K562 (cell line): Measurements from ENCODE around the gene DCST1. TPM values are rescaled to one million over a fixed set of nuclear protein-coding genes. Genes with fewer than 3 reads are reported as not detected.

Source experiments
- ARNT ChIP-seq, 2 experiments: fragments of 450-650 bp; IDR thresholded peaks; 2 replicates each; pipeline ENCODE4 v1.6.1; 2016; ENCODE audit warnings: mild to moderate bottlenecking in 1 of 2
- BRCA1 ChIP-seq, 2 experiments: fragments of 450-650 bp in 1 of 2; sonication (generic) in 1 of 2; formaldehyde crosslinking in 1 of 2; IDR thresholded peaks; 2 replicates each; pipeline versions ENCODE4 v1.5.0 to v1.6.1; 2017 to 2020; ENCODE audit warnings: mild to moderate bottlenecking in 1 of 2, missing genetic modification reagents in 1 of 2
- CHD1 ChIP-seq: fragments of 200-600 bp; sonication (generic); IDR thresholded peaks from one replicate; pipeline ENCODE4 v1.6.1; 2012; ENCODE audit warnings: mild to moderate bottlenecking, moderate library complexity, low read length, inconsistent platforms
- CHD2 ChIP-seq: IDR thresholded peaks from 2 replicates; pipeline ENCODE4 v1.6.1; 2011; ENCODE audit warnings: low read depth, low read length
- GATAD2A ChIP-seq: fragments of 450-650 bp; IDR thresholded peaks from 2 replicates; pipeline ENCODE4 v1.6.1; 2017
- HCFC1 ChIP-seq: IDR thresholded peaks from 2 replicates; pipeline ENCODE4 v1.6.1; 2012; ENCODE audit warnings: low read depth, low read length, improper control_type of control experiment
- HDAC1 ChIP-seq, 2 experiments: fragments of 450-650 bp; IDR thresholded peaks; 2 replicates each; pipeline ENCODE4 v1.6.1; 2016 to 2017; ENCODE audit warnings: inconsistent platforms in 1 of 2, mild to moderate bottlenecking in 1 of 2, moderate library complexity in 1 of 2
- HIVEP1 ChIP-seq: fragments of 250-450 bp; sonication (Bioruptor Pico); IDR thresholded peaks from 2 replicates; pipeline ENCODE4 v1.4.0; 2020; ENCODE audit warnings: mild to moderate bottlenecking
- KAT7 ChIP-seq: sonication (generic); formaldehyde crosslinking; IDR thresholded peaks from 2 replicates; pipeline ENCODE4 v1.8.0; 2022; ENCODE audit warnings: missing genetic modification reagents, mild to moderate bottlenecking, borderline replicate concordance
- MAFK ChIP-seq: IDR thresholded peaks from 2 replicates; pipeline ENCODE4 v1.6.1; 2011; ENCODE audit warnings: low read length, improper control_type of control experiment
- MBD2 ChIP-seq: sonication (generic); IDR thresholded peaks from 2 replicates; pipeline ENCODE4 v1.6.1; 2016; ENCODE audit warnings: low read depth, borderline replicate concordance
- MIER1 ChIP-seq: fragments of 450-650 bp; IDR thresholded peaks from 2 replicates; pipeline ENCODE4 v1.6.1; 2016; ENCODE audit warnings: antibody characterized with exemption, mild to moderate bottlenecking, low read depth
- NR2C1 ChIP-seq, 2 experiments: fragments of 450-650 bp; IDR thresholded peaks; 2 replicates each; pipeline ENCODE4 v1.6.1; 2017; ENCODE audit warnings: mild to moderate bottlenecking in 2 of 2, antibody characterized with exemption in 1 of 2, inconsistent platforms in 1 of 2, missing compliant biosample characterization in 1 of 2, missing genetic modification characterization in 1 of 2
- PCBP1 ChIP-seq: fragments of 200-400 bp; formaldehyde crosslinking; IDR thresholded peaks from 2 replicates; pipeline ENCODE4 v1.6.1; 2018; ENCODE audit warnings: mild to moderate bottlenecking, low read depth, low read length; ENCODE audit not compliant: poor library complexity, severe bottlenecking
- SAP30 ChIP-seq: fragments of 200-600 bp; sonication (generic); IDR thresholded peaks from 2 replicates; pipeline ENCODE4 v1.6.1; 2012; ENCODE audit warnings: borderline replicate concordance, low read depth, mild to moderate bottlenecking, moderate library complexity, low read length, control low read depth, inconsistent platforms; ENCODE audit not compliant: insufficient read depth, poor library complexity, severe bottlenecking
- SIN3B ChIP-seq: fragments of 450-650 bp; IDR thresholded peaks from 2 replicates; pipeline ENCODE4 v1.6.1; 2017; ENCODE audit warnings: low read depth, mild to moderate bottlenecking, moderate library complexity
- TRIM24 ChIP-seq, 2 experiments: fragments of 450-650 bp; IDR thresholded peaks; 2 replicates each; pipeline ENCODE4 v1.6.1; 2016
- polyA plus RNA-seq, 8 experiments: library from polyadenylated mRNA; depleted of rRNA in 4 of 8; stranded (reverse) in 5 of 8; unstranded in 3 of 8; fragments of >200 nt; fragmentation: Nextera tagmentation in 2 of 8; fragmentation: Illumina TruSeq in 1 of 8; extraction: Ambion mirVana in 2 of 8; extraction: Trizol in 1 of 8; gene quantifications; 2 replicates each; pipeline versions ENCODE4 v1.2.1 to v1.2.3, GENCODE V29; 2011 to 2014; ENCODE audit warnings: inconsistent platforms in 1 of 8, missing spikeins in 1 of 8
- total RNA-seq, 7 experiments: library from RNA; depleted of rRNA in 6 of 7; stranded (reverse); fragments of >200 nt in 6 of 7; fragmentation: Illumina TruSeq in 2 of 7; extraction: Trizol in 2 of 7; gene quantifications; 2 replicates each; pipeline versions ENCODE4 v1.2.1 to v1.2.3, GENCODE V29; 2011 to 2021; ENCODE audit warnings: low replicate concordance in 1 of 7
- TF ChIP-seq, protein P1 (sequence below): fragments of 450-650 bp; IDR thresholded peaks from 2 replicates; pipeline ENCODE4 v1.6.1; 2016; ENCODE audit warnings: antibody characterized with exemption
- TF ChIP-seq, protein P2 (sequence below): fragments of 250-450 bp; sonication (Bioruptor Pico); IDR thresholded peaks from 2 replicates; pipeline ENCODE4 v1.4.0; 2020; ENCODE audit warnings: mild to moderate bottlenecking, moderate library complexity
- TF ChIP-seq, protein P3 (sequence below): IDR thresholded peaks from 2 replicates; pipeline ENCODE4 v1.6.1; 2011; ENCODE audit warnings: borderline replicate concordance, low read depth, mild to moderate bottlenecking, moderate library complexity, low read length; ENCODE audit not compliant: insufficient read depth, poor library complexity, severe bottlenecking

Gene DCST1
- total and polyA plus RNA-seq, 9 of the 15 experiments (the other 6 are each of a cell fraction or from before 2014, with no cell fraction given): not detected

DNA sequence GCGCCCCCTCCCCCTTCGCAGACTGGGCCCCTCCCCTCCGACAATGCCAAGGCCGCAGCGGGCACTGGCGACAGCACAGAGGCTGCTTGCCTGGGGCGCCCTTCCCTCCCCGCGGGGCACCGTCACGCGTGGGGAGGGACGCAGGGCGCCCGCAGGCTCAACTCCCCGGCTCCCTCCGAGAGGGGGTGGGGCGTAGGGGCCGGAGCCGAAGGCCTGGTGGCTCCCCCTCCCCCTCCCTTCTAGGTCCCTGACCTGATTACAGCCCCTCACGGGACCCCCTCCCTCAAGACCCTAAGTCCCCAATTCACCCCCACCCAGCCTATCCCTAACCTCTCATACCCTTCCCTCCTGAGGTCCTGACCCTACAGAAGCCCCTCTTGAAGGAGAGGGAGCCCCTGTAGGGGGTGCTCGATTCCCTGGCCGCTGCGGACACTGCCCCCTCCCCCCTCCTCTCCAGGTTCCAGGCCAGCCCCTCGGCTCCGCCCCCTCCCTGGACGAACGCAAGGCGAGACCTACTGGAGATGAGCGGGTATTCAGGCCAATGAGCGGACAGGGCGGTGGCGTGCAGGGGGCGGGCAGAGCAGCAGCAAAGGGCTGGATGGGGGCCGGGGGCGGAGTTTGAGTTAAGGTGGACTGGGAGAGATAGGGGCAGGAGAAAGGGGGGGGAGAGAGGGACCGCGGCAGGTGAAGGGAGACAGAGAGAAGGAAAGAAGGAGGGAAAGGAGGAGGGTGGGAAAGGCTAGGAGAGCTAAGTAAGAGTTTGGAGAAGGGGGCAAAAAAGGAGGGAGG, 31.8 kb upstream of the DCST1 start (continued):
- TF ChIP-seq CHD1: no peak
- TF ChIP-seq KAT7 (CRISPR knock-in tag): peak; percentile 82; the same call in 1 of the 2 replicates
- peak; percentile 47; the same call in 1 of the 2 replicates for TF ChIP-seq HIVEP1 (CRISPR knock-in tag)
- peak; percentile 65 to 68; a peak in 1 of 4 replicates for TF ChIP-seq ARNT (IDR thresholded peaks at IDR 0.05)
- TF ChIP-seq NR2C1 (IDR thresholded peaks at IDR 0.05): 0 out of 2 replicates have a peak, but pooled peaks have one; percentile 32
- peak; percentile 27; the same call in 1 of the 2 replicates for TF ChIP-seq NR2C1 (tag; IDR thresholded peaks at IDR 0.05)
- TF ChIP-seq MAFK: 0 out of 2 replicates have a peak, but pooled peaks have one; percentile 14
- peak; percentile 36 to 75; a peak in 3 of 4 replicates for TF ChIP-seq TRIM24 (IDR thresholded peaks at IDR 0.05)
- TF ChIP-seq MBD2: peak; percentile 93; the same call in 1 of the 2 replicates
- peak in 1 of 2 experiments; percentile 81; a peak in 2 of 4 replicates for TF ChIP-seq HDAC1 (IDR thresholded peaks at IDR 0.05)
- TF ChIP-seq, protein P1, sequence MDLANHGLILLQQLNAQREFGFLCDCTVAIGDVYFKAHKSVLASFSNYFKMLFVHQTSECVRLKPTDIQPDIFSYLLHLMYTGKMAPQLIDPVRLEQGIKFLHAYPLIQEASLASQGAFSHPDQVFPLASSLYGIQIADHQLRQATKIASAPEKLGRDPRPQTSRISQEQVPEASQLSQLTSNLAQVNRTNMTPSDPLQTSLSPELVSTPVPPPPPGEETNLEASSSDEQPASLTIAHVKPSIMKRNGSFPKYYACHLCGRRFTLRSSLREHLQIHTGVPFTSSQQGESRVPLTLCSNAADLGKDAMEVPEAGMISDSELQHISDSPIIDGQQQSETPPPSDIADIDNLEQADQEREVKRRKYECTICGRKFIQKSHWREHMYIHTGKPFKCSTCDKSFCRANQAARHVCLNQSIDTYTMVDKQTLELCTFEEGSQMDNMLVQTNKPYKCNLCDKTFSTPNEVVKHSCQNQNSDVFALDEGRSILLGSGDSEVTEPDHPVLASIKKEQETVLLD: peak; percentile 91
- TF ChIP-seq HCFC1: peak; percentile 29; the same call in 1 of the 2 replicates
- TF ChIP-seq BRCA1 (IDR thresholded peaks at IDR 0.05): no peak
- no peak for TF ChIP-seq BRCA1 (CRISPR knock-in tag; IDR thresholded peaks at IDR 0.05)
- peak; percentile 6 for TF ChIP-seq PCBP1
- peak; percentile 31 for TF ChIP-seq SAP30
- 0 out of 2 replicates have a peak, but pooled peaks have one; percentile 21 for TF ChIP-seq MIER1
- TF ChIP-seq, protein P2, sequence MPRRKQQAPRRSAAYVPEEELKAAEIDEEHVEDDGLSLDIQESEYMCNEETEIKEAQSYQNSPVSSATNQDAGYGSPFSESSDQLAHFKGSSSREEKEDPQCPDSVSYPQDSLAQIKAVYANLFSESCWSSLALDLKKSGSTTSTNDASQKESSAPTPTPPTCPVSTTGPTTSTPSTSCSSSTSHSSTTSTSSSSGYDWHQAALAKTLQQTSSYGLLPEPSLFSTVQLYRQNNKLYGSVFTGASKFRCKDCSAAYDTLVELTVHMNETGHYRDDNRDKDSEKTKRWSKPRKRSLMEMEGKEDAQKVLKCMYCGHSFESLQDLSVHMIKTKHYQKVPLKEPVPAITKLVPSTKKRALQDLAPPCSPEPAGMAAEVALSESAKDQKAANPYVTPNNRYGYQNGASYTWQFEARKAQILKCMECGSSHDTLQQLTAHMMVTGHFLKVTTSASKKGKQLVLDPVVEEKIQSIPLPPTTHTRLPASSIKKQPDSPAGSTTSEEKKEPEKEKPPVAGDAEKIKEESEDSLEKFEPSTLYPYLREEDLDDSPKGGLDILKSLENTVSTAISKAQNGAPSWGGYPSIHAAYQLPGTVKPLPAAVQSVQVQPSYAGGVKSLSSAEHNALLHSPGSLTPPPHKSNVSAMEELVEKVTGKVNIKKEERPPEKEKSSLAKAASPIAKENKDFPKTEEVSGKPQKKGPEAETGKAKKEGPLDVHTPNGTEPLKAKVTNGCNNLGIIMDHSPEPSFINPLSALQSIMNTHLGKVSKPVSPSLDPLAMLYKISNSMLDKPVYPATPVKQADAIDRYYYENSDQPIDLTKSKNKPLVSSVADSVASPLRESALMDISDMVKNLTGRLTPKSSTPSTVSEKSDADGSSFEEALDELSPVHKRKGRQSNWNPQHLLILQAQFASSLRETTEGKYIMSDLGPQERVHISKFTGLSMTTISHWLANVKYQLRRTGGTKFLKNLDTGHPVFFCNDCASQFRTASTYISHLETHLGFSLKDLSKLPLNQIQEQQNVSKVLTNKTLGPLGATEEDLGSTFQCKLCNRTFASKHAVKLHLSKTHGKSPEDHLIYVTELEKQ: no peak
- TF ChIP-seq GATAD2A: peak; percentile 99
- 0 out of 2 replicates have a peak, but pooled peaks have one; percentile 20 for TF ChIP-seq SIN3B
- TF ChIP-seq CHD2: peak; percentile 71
- TF ChIP-seq, protein P3, sequence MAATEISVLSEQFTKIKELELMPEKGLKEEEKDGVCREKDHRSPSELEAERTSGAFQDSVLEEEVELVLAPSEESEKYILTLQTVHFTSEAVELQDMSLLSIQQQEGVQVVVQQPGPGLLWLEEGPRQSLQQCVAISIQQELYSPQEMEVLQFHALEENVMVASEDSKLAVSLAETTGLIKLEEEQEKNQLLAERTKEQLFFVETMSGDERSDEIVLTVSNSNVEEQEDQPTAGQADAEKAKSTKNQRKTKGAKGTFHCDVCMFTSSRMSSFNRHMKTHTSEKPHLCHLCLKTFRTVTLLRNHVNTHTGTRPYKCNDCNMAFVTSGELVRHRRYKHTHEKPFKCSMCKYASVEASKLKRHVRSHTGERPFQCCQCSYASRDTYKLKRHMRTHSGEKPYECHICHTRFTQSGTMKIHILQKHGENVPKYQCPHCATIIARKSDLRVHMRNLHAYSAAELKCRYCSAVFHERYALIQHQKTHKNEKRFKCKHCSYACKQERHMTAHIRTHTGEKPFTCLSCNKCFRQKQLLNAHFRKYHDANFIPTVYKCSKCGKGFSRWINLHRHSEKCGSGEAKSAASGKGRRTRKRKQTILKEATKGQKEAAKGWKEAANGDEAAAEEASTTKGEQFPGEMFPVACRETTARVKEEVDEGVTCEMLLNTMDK: peak; percentile 93
